ENCODE measurements around the gene USPL1. TPM values are rescaled to one million over a fixed set of nuclear protein-coding genes. Genes with fewer than 3 reads are reported as not detected.

USPL1 gene
- total and polyA plus RNA-seq, 2 of the 13 experiments (the other 11 are each of a cell fraction or from before 2014, with no cell fraction given) = 13.7 to 15.9 TPM

DNA sequence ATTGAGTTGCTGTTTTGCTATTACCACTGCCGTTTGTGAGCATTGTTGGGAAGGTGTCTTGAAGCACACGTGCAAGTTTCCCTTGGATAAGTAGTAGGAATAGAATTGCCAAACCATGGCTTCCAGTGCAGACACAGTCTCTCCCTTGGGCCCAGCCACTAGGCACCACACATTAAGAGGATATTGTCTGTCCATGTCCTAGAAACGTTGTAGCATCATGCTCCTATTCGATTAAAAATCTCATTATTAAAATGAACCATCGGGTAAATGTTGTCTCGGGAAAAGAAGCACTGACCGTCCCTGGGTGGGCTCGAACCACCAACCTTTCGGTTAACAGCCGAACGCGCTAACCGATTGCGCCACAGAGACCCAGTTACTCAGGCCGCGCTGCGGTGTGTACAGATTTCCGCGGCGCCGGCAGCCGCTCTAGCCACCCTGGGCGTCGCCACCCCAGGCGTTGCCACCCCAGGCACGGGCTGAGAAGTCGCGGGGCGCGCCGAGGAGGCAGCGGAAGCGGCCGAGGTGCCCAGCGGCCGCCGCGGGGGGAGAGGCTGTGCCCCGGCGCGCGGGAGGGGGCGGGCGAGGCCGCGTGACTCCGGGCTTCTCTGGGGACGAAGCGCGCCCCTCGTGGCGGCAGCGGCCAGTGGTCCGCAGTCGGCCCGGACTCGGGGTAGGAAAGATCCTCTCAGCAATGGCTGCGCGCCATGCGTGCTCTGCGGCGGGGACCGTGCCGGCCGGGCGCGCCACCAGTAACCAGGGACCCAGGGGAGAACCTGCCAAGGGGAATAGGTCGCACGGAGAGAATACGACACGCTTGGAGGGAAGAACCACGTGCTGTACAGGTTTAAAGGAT lies 56.2 kb downstream of the USPL1 start (continued):
- TF ChIP-seq ZNF891 (CRISPR knock-in tag; IDR thresholded peaks at IDR 0.05) (peak; percentile 81; the same call in 1 of the 2 replicates), HOXD1 (CRISPR knock-in tag; IDR thresholded peaks at IDR 0.05) (no peak; the same call in 1 of the 2 replicates), ZFP82 (CRISPR knock-in tag; IDR thresholded peaks at IDR 0.05; ENCODE audit: borderline replicate concordance) (no peak), ZNF350 (CRISPR knock-in tag; IDR thresholded peaks at IDR 0.05; ENCODE audit: borderline replicate concordance, low read depth) (peak; percentile 84), GTF3A (CRISPR knock-in tag; conservative IDR thresholded peaks at IDR 0.05) (peak; percentile 85; the same call in 1 of the 2 replicates), ZNF17 (CRISPR knock-in tag; IDR thresholded peaks at IDR 0.05) (no peak), SOX13 (IDR thresholded peaks at IDR 0.05) (no peak), SOX13 (CRISPR knock-in tag; conservative IDR thresholded peaks at IDR 0.05 in 1 of 2, IDR thresholded peaks at IDR 0.05 in 1 of 2) (peak in 1 of 2 experiments; percentile 54; a peak in 2 of 4 replicates), SALL1 (CRISPR knock-in tag; IDR thresholded peaks at IDR 0.05) (peak; percentile 83), ZNF24 (IDR thresholded peaks at IDR 0.05) (peak; percentile 96), ZNF274 (CRISPR knock-in tag; IDR thresholded peaks at IDR 0.05) (peak; percentile 90; the same call in 1 of the 2 replicates), ZNF83 (CRISPR knock-in tag; IDR thresholded peaks at IDR 0.05; ENCODE audit: borderline replicate concordance) (no peak), SETDB1 (CRISPR knock-in tag; IDR thresholded peaks at IDR 0.05; ENCODE audit: borderline replicate concordance) (no peak), GPN1 (CRISPR knock-in tag; IDR thresholded peaks at IDR 0.05; ENCODE audit: borderline replicate concordance) (no peak), ZNF383 (CRISPR knock-in tag; IDR thresholded peaks at IDR 0.05; ENCODE audit: borderline replicate concordance) (no peak), ZNF547 (CRISPR knock-in tag; IDR thresholded peaks at IDR 0.05) (peak; percentile 92), ZNF331 (CRISPR knock-in tag; IDR thresholded peaks at IDR 0.05) (no peak), REPIN1 (CRISPR knock-in tag; IDR thresholded peaks at IDR 0.05; ENCODE audit: borderline replicate concordance, low read depth) (peak; percentile 82; the same call in 1 of the 2 replicates)
- TF ChIP-seq, protein P1, sequence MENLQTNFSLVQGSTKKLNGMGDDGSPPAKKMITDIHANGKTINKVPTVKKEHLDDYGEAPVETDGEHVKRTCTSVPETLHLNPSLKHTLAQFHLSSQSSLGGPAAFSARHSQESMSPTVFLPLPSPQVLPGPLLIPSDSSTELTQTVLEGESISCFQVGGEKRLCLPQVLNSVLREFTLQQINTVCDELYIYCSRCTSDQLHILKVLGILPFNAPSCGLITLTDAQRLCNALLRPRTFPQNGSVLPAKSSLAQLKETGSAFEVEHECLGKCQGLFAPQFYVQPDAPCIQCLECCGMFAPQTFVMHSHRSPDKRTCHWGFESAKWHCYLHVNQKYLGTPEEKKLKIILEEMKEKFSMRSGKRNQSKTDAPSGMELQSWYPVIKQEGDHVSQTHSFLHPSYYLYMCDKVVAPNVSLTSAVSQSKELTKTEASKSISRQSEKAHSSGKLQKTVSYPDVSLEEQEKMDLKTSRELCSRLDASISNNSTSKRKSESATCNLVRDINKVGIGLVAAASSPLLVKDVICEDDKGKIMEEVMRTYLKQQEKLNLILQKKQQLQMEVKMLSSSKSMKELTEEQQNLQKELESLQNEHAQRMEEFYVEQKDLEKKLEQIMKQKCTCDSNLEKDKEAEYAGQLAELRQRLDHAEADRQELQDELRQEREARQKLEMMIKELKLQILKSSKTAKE (CRISPR knock-in tag; IDR thresholded peaks at IDR 0.05; ENCODE audit: borderline replicate concordance) = no peak
- TF ChIP-seq, protein P2, sequence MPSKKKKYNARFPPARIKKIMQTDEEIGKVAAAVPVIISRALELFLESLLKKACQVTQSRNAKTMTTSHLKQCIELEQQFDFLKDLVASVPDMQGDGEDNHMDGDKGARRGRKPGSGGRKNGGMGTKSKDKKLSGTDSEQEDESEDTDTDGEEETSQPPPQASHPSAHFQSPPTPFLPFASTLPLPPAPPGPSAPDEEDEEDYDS (CRISPR knock-in tag; IDR thresholded peaks at IDR 0.05) = peak; percentile 35; the same call in 1 of the 2 replicates
- TF ChIP-seq, protein P3, sequence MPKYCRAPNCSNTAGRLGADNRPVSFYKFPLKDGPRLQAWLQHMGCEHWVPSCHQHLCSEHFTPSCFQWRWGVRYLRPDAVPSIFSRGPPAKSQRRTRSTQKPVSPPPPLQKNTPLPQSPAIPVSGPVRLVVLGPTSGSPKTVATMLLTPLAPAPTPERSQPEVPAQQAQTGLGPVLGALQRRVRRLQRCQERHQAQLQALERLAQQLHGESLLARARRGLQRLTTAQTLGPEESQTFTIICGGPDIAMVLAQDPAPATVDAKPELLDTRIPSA (CRISPR knock-in tag; IDR thresholded peaks at IDR 0.05; ENCODE audit: borderline replicate concordance) = 0 out of 2 replicates have a peak, but pooled peaks have one; percentile 13
- TF ChIP-seq, protein P4, sequence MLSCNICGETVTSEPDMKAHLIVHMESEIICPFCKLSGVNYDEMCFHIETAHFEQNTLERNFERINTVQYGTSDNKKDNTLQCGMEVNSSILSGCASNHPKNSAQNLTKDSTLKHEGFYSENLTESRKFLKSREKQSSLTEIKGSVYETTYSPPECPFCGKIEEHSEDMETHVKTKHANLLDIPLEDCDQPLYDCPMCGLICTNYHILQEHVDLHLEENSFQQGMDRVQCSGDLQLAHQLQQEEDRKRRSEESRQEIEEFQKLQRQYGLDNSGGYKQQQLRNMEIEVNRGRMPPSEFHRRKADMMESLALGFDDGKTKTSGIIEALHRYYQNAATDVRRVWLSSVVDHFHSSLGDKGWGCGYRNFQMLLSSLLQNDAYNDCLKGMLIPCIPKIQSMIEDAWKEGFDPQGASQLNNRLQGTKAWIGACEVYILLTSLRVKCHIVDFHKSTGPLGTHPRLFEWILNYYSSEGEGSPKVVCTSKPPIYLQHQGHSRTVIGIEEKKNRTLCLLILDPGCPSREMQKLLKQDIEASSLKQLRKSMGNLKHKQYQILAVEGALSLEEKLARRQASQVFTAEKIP (CRISPR knock-in tag; IDR thresholded peaks at IDR 0.05; ENCODE audit: borderline replicate concordance) = no peak
- TF ChIP-seq, protein P5, sequence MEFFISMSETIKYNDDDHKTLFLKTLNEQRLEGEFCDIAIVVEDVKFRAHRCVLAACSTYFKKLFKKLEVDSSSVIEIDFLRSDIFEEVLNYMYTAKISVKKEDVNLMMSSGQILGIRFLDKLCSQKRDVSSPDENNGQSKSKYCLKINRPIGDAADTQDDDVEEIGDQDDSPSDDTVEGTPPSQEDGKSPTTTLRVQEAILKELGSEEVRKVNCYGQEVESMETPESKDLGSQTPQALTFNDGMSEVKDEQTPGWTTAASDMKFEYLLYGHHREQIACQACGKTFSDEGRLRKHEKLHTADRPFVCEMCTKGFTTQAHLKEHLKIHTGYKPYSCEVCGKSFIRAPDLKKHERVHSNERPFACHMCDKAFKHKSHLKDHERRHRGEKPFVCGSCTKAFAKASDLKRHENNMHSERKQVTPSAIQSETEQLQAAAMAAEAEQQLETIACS (CRISPR knock-in tag; IDR thresholded peaks at IDR 0.05) = no peak; the same call in 1 of the 2 replicates
